K562 (cell line): Measurements from ENCODE around the gene FGD1. TPM values are rescaled to one million over a fixed set of nuclear protein-coding genes. Genes with fewer than 3 reads are reported as not detected.

Experiments
- ATAC-seq: fragments of 200-7000 bp; cut with Tn5 transposase; 3 replicates; pipeline ENCODE4 v1.9.1; 2020; ENCODE audit warnings: moderate library complexity
- BruUV-seq: library from RNA; stranded (reverse); fragments of 400-500 nt; replicated peaks from 2 replicates; lab custom pipeline; 2021; lab: Mats Ljungman, UMichigan
- CTCF ChIA-PET: fragments of 300-600 bp; formaldehyde crosslinking; extraction: SDS; loops from one replicate; lab custom pipeline; 2021; ENCODE audit warnings: low intra/inter-chr PET ratio; lab: Yijun Ruan, JAX
- POLR2A ChIA-PET: fragments of 300-600, 350-650 bp; sonication (Branson Sonifier 250); formaldehyde crosslinking; extraction: SDS; loops from one replicate; lab custom pipeline; 2021; ENCODE audit warnings: antibody characterized with exemption, inconsistent platforms; lab: Yijun Ruan, JAX
- DNase-seq, 4 experiments: peaks; one replicate each; pipeline versions ENCODE4 v3.0.0 to v3.0.0-alpha.2; 2011 to 2018; ENCODE audit warnings: low spot score in 3 of 4, mixed read lengths in 3 of 4; ENCODE audit errors: extremely low read depth in 1 of 4
- FAIRE-seq: peaks from 2 replicates; lab custom pipeline; 2011; peaks lifted over from hg19 to GRCh38; lab: Jason Lieb, UNC
- H2AFZ ChIP-seq: 2 replicates; pipeline ENCODE4 v1.6.0; 2011; ENCODE audit warnings: low read depth, low read length, control low read depth, inconsistent platforms
- H3K27ac ChIP-seq: fragments of 200-600 bp; 3 replicates; pipeline ENCODE4 v1.8.0; 2011; ENCODE audit warnings: low read depth, mild to moderate bottlenecking, control low read depth, inconsistent platforms, low read length, moderate library complexity, mixed read lengths; ENCODE audit errors: extremely low read depth
- H3K27me3 ChIP-seq, 2 experiments: fragments of 300-600 bp in 1 of 2; 2 replicates in 1 of 2; 3 replicates in 1 of 2; pipeline versions ENCODE4 v1.6.0 to v1.8.0; 2011; ENCODE audit warnings: inconsistent platforms in 2 of 2, low read length in 2 of 2, mild to moderate bottlenecking in 1 of 2, mixed read lengths in 1 of 2, moderate library complexity in 1 of 2; ENCODE audit not compliant: control insufficient read depth in 2 of 2, insufficient read depth in 2 of 2
- H3K36me3 ChIP-seq: fragments of 300-600 bp; 3 replicates; pipeline ENCODE4 v1.8.0; 2011; ENCODE audit warnings: mild to moderate bottlenecking, low read length, inconsistent platforms; ENCODE audit not compliant: control insufficient read depth, insufficient read depth
- H3K4me1 ChIP-seq, 2 experiments: fragments of 200-600 bp in 1 of 2; replicated peaks in 1 of 2; 2 replicates in 1 of 2; 3 replicates in 1 of 2; pipeline versions ENCODE4 v1.5.1 to v1.8.0; 2011; ENCODE audit warnings: inconsistent platforms in 2 of 2, low read length in 2 of 2, mild to moderate bottlenecking in 1 of 2, mixed read lengths in 1 of 2, moderate library complexity in 1 of 2; ENCODE audit not compliant: control insufficient read depth in 2 of 2, insufficient read depth in 2 of 2
- H3K4me2 ChIP-seq: 2 replicates; pipeline ENCODE4 v1.6.1; 2011; ENCODE audit warnings: low read length, control low read depth, inconsistent platforms, mixed read lengths; ENCODE audit not compliant: insufficient read depth
- H3K4me3 ChIP-seq: fragments of 200-600 bp; sonication (generic), shearing (Covaris generic); 2 replicates; pipeline ENCODE4 v1.5.1; 2016; ENCODE audit warnings: control low read depth, inconsistent platforms
- H3K79me2 ChIP-seq: fragments of 200-600 bp; 3 replicates; pipeline ENCODE4 v1.8.0; 2011; ENCODE audit warnings: low read length, inconsistent platforms; ENCODE audit not compliant: control insufficient read depth, insufficient read depth
- H3K9ac ChIP-seq, 2 experiments: 2 replicates each; pipeline versions ENCODE4 v1.6.0 to v1.6.1; 2011; ENCODE audit warnings: low read depth in 2 of 2, low read length in 2 of 2, control low read depth in 1 of 2, inconsistent platforms in 1 of 2, mild to moderate bottlenecking in 1 of 2, mixed read lengths in 1 of 2; ENCODE audit not compliant: insufficient read depth in 1 of 2
- H3K9me1 ChIP-seq: one replicate; pipeline ENCODE4 v1.6.0; 2011; ENCODE audit warnings: inconsistent platforms, mild to moderate bottlenecking, low read length, moderate library complexity; ENCODE audit not compliant: control insufficient read depth, insufficient read depth
- H3K9me3 ChIP-seq: replicated peaks from 2 replicates; pipeline ENCODE4 v1.5.1; 2011; ENCODE audit warnings: low read depth, low read length, inconsistent platforms; ENCODE audit not compliant: control insufficient read depth, insufficient read depth
- H4K20me1 ChIP-seq: replicated peaks from 2 replicates; pipeline ENCODE4 v1.6.1; 2011; ENCODE audit warnings: low read length, inconsistent platforms, mixed read lengths; ENCODE audit not compliant: control insufficient read depth, insufficient read depth
- BCOR ChIP-seq: fragments of 450-650 bp; IDR thresholded peaks from 2 replicates; pipeline ENCODE4 v1.6.1; 2016
- HDAC2 ChIP-seq: fragments of 450-650 bp; IDR thresholded peaks from 2 replicates; pipeline ENCODE4 v1.6.1; 2016; ENCODE audit warnings: mild to moderate bottlenecking
- NR2C2 ChIP-seq, 2 experiments: fragments of 200-800 bp in 1 of 2; sonication (Bioruptor generic) in 1 of 2; sonication (generic) in 1 of 2; formaldehyde crosslinking in 1 of 2; IDR thresholded peaks; 2 replicates each; pipeline versions ENCODE4 v1.6.1 to v1.8.0; 2016 to 2022; ENCODE audit warnings: mild to moderate bottlenecking in 1 of 2, missing compliant biosample characterization in 1 of 2, missing genetic modification characterization in 1 of 2, missing genetic modification reagents in 1 of 2
- NUFIP1 ChIP-seq: fragments of 450-650 bp; IDR thresholded peaks from 2 replicates; pipeline ENCODE4 v1.6.1; 2018; ENCODE audit not compliant: partially characterized antibody
- PHB2 ChIP-seq: fragments of 450-650 bp; IDR thresholded peaks from 2 replicates; pipeline ENCODE4 v1.6.1; 2017; ENCODE audit warnings: low read depth
- RBM25 ChIP-seq: fragments of 200-400 bp; formaldehyde crosslinking; IDR thresholded peaks from 2 replicates; pipeline ENCODE4 v1.6.1; 2018; ENCODE audit warnings: low read length, low read depth, moderate library complexity; ENCODE audit not compliant: severe bottlenecking
- ZFP36 ChIP-seq: fragments of 150-350 bp; IDR thresholded peaks from 2 replicates; pipeline ENCODE4 v1.6.1; 2018; ENCODE audit warnings: low read length, low read depth; ENCODE audit not compliant: partially characterized antibody
- WGBS: fragments of 100-300 bp; shearing (Covaris generic); methylation state at CpG from one replicate; pipeline ENCODE4 v1.1.6; 2016; ENCODE audit warnings: low coverage, mixed read lengths; ENCODE audit not compliant: insufficient coverage; ENCODE audit errors: missing lambda C conversion rate; 5-methylcytosine and 5-hydroxymethylcytosine counted together
- in situ Hi-C: fragments of 300-500 bp; cut with MboI; formaldehyde crosslinking; loops from 4 replicates; pipeline ENCODE4 v1.15.0; 2018; ENCODE audit warnings: inconsistent platforms, mixed read lengths
- intact Hi-C: fragments of 100-400 bp; cut with micrococcal nuclease; formaldehyde crosslinking; loops from 2 replicates; pipeline ENCODE4 v1.14.2; 2022
- polyA plus RNA-seq, 8 experiments: library from polyadenylated mRNA; depleted of rRNA in 4 of 8; stranded (reverse) in 5 of 8; unstranded in 3 of 8; fragments of >200 nt; fragmentation: Nextera tagmentation in 2 of 8; fragmentation: Illumina TruSeq in 1 of 8; extraction: Ambion mirVana in 2 of 8; extraction: Trizol in 1 of 8; gene quantifications; 2 replicates each; pipeline versions ENCODE4 v1.2.1 to v1.2.3, GENCODE V29; 2011 to 2014; ENCODE audit warnings: inconsistent platforms in 1 of 8, missing spikeins in 1 of 8
- total RNA-seq, 7 experiments: library from RNA; depleted of rRNA in 6 of 7; stranded (reverse); fragments of >200 nt in 6 of 7; fragmentation: Illumina TruSeq in 2 of 7; extraction: Trizol in 2 of 7; gene quantifications; 2 replicates each; pipeline versions ENCODE4 v1.2.1 to v1.2.3, GENCODE V29; 2011 to 2021; ENCODE audit warnings: low replicate concordance in 1 of 7
- TF ChIP-seq, protein P1 (sequence below): IDR thresholded peaks from 2 replicates; pipeline ENCODE4 v1.6.1; 2011; ENCODE audit not compliant: insufficient read length; ENCODE audit errors: extremely low read depth
- TF ChIP-seq, protein P2 (sequence below): fragments of 250-450 bp; sonication (Bioruptor Pico); IDR thresholded peaks from 2 replicates; pipeline ENCODE4 v1.8.0; 2022; ENCODE audit warnings: moderate library complexity, mild to moderate bottlenecking, inconsistent platforms

FGD1 gene
- total and polyA plus RNA-seq, 9 of the 15 experiments (the other 6 are each of a cell fraction or from before 2014, with no cell fraction given): 0.01 to 0.09 (median 0.04) TPM; not detected in 2

GRCh38 chrX:54494166-54494988 lies 1.7 kb downstream of the FGD1 start:
- Histone ChIP-seq H4K20me1 (no peaks in the 10 kb centered on the region), H3K4me2 (no peak overlapping the region), H3K36me3 (no peaks in the 10 kb centered on the region), H3K27me3 (peaks cover 0 to 4% of the 10 kb centered on the region in 2 experiments; a peak in 1 of 5 replicates), H3K9ac (no peak overlapping the region), H3K4me1 (peaks cover 3 to 24% of the 10 kb centered on the region in 2 experiments; a peak in 2 of 5 replicates), H3K9me3 (no peaks in the 10 kb centered on the region), H3K9me1 (no peaks in the 10 kb centered on the region), H3K27ac (no peak overlapping the region), H3K4me3 (no peak overlapping the region), H3K79me2 (no peaks in the 10 kb centered on the region), H2AFZ (no peak overlapping the region)
- TF ChIP-seq HDAC2 (peak; percentile 32; the same call in 1 of the 2 replicates), NUFIP1 (no peak), ZFP36 (peak; percentile 55), PHB2 (no peak), NR2C2 (CRISPR knock-in tag; IDR thresholded peaks at IDR 0.05) (no peak), NR2C2 (tag; IDR thresholded peaks at IDR 0.05) (no peak), RBM25 (peak; percentile 68), BCOR (peak; percentile 34; the same call in 1 of the 2 replicates)
- TF ChIP-seq, protein P1, sequence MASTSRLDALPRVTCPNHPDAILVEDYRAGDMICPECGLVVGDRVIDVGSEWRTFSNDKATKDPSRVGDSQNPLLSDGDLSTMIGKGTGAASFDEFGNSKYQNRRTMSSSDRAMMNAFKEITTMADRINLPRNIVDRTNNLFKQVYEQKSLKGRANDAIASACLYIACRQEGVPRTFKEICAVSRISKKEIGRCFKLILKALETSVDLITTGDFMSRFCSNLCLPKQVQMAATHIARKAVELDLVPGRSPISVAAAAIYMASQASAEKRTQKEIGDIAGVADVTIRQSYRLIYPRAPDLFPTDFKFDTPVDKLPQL: no peak
- TF ChIP-seq, protein P2, sequence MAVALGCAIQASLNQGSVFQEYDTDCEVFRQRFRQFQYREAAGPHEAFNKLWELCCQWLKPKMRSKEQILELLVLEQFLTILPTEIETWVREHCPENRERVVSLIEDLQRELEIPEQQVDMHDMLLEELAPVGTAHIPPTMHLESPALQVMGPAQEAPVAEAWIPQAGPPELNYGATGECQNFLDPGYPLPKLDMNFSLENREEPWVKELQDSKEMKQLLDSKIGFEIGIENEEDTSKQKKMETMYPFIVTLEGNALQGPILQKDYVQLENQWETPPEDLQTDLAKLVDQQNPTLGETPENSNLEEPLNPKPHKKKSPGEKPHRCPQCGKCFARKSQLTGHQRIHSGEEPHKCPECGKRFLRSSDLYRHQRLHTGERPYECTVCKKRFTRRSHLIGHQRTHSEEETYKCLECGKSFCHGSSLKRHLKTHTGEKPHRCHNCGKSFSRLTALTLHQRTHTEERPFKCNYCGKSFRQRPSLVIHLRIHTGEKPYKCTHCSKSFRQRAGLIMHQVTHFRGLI (CRISPR knock-in tag): no peak
- no TSS peak for BruUV-seq
- in situ Hi-C loops: no loop called here
- DNase-seq: no peak
- 27% methylated on average over 4 of the region's 10 CpGs for WGBS
- POLR2A ChIA-PET: no interaction called here
- no peak for FAIRE-seq
- intact Hi-C loops: no loop called here
- CTCF ChIA-PET: no interaction called here
- ATAC-seq: no peak
